Thyroid gland (tissue), 4 donors: ENCODE measurements around the gene EBNA1BP2. TPM values are rescaled to one million over a fixed set of nuclear protein-coding genes. Genes with fewer than 3 reads are reported as not detected.

Experiments used
- DNase-seq, 2 donors: peaks; one replicate each; pipeline ENCODE4 v3.0.0-alpha.2; 2019
- H3K27ac ChIP-seq, 3 donors: fragments of 200-600 bp; sonication (generic); 1 replicate in 2 of 3; 2 replicates in 1 of 3; pipeline ENCODE4 v1.5.1; 2016 to 2019; ENCODE audit warnings: mild to moderate bottlenecking in 1 of 3, moderate library complexity in 1 of 3
- H3K27me3 ChIP-seq: fragments of 200-600 bp; sonication (generic); one replicate; pipeline ENCODE4 v1.5.1; 2019
- H3K36me3 ChIP-seq, 2 donors: fragments of 200-600 bp; sonication (generic); one replicate each; pipeline ENCODE4 v1.5.1; 2016 to 2019
- H3K4me1 ChIP-seq, 2 donors: fragments of 200-600 bp; sonication (generic); one replicate each; pipeline ENCODE4 v1.5.1; 2017 to 2019
- H3K4me3 ChIP-seq, 3 donors: fragments of 200-600 bp; sonication (generic); replicated peaks in 1 of 3; 1 replicate in 2 of 3; 2 replicates in 1 of 3; pipeline ENCODE4 v1.5.1; 2016; ENCODE audit warnings: mild to moderate bottlenecking in 1 of 3
- H3K9me3 ChIP-seq: fragments of 200-600 bp; sonication (generic); one replicate; pipeline ENCODE4 v1.5.1; 2017
- CTCF ChIP-seq, 6 experiments: fragments of 200-600 bp in 3 of 6; fragments of 450-650 bp in 3 of 6; sonication (generic) in 3 of 6; IDR thresholded peaks; one replicate each; pipeline ENCODE4 v1.5.1; 2016 to 2019; ENCODE audit warnings: antibody characterized with exemption in 6 of 6, mild to moderate bottlenecking in 2 of 6, inconsistent platforms in 1 of 6, moderate library complexity in 1 of 6
- POLR2A ChIP-seq, 2 donors: fragments of 450-650 bp; IDR thresholded peaks; one replicate each; pipeline ENCODE4 v1.6.1; 2017; ENCODE audit warnings: antibody characterized with exemption in 2 of 2, mild to moderate bottlenecking in 2 of 2, moderate library complexity in 1 of 2
- WGBS, 2 donors: methylation state at CpG; one replicate each; pipeline ENCODE4 v1.1.5; 2017; 5-methylcytosine and 5-hydroxymethylcytosine counted together
- intact Hi-C: fragments of 100-400 bp; cut with DNase I; formaldehyde crosslinking; loops from one replicate; pipeline ENCODE4 v1.15.1; 2023
- total RNA-seq, 4 donors: library from RNA; depleted of rRNA; stranded (reverse); fragments of >200 nt; gene quantifications; one replicate each; pipeline ENCODE4 v1.2.3, GENCODE V29; 2016

Gene EBNA1BP2
- total RNA-seq, 4 donors from 2014 or later, result 37.1 to 67.6 (median 53.2) TPM

- intact Hi-C loops, result no loop called here
- Histone ChIP-seq H3K36me3 (no peaks in the 10 kb centered on the region), H3K4me1 (no peaks in the 10 kb centered on the region), H3K27me3 (no peaks in the 10 kb centered on the region), H3K4me3 (no peak overlapping the region), H3K27ac (no peak overlapping the region), H3K9me3 (no peaks in the 10 kb centered on the region)
- 94 to 95% methylated on average over 6 of the region's 6 CpGs for WGBS, 2 donors
- no peak for TF ChIP-seq CTCF (IDR thresholded peaks at IDR 0.05)
- no peak for DNase-seq
Observed at GRCh38 chr1:43153443-43153842, 18.6 kb downstream of the EBNA1BP2 start.

GRCh38 chr1:43152866-43153265, 19.2 kb downstream of the EBNA1BP2 start:
- DNase-seq, result no peak
- no peaks in the 10 kb centered on the region for H3K27me3 ChIP-seq

GRCh38 chr1:43149889-43150288, 22.2 kb downstream of the EBNA1BP2 start:
- H3K9me3 ChIP-seq, result no peaks in the 10 kb centered on the region
- H3K27ac ChIP-seq, result no peak overlapping the region
- no peak for DNase-seq
- intact Hi-C loops, result no loop called here
- H3K4me3 ChIP-seq, result no peak overlapping the region
- H3K36me3 ChIP-seq, result no peaks in the 10 kb centered on the region
- 81 to 83% methylated on average over 5 of the region's 5 CpGs for WGBS, 2 donors
- H3K27me3 ChIP-seq, result no peaks in the 10 kb centered on the region
- no peak for TF ChIP-seq POLR2A (IDR thresholded peaks at IDR 0.05)
- no peak for TF ChIP-seq CTCF (IDR thresholded peaks at IDR 0.05)
- H3K4me1 ChIP-seq, result peaks cover 0 to 4% of the 10 kb centered on the region in 2 donors

More at GRCh38 chr1:43152866-43153265, 19.2 kb downstream of the EBNA1BP2 start:
- 62 to 67% methylated on average over 4 of the region's 4 CpGs for WGBS, 2 donors
- Histone ChIP-seq H3K4me1 (peaks cover 0 to 2% of the 10 kb centered on the region in 2 donors), H3K36me3 (no peaks in the 10 kb centered on the region), H3K4me3 (no peak overlapping the region), H3K9me3 (no peaks in the 10 kb centered on the region), H3K27ac (no peak overlapping the region)
- TF ChIP-seq CTCF (IDR thresholded peaks at IDR 0.05), result no peak
- TF ChIP-seq POLR2A (IDR thresholded peaks at IDR 0.05), result no peak
- intact Hi-C loops, result no loop called here

- peak; percentile 69 to 83 for DNase-seq
- 6 to 9% methylated on average over 24 to 38 of the region's 47 CpGs for WGBS, 2 donors
- no peaks in the 10 kb centered on the region for H3K9me3 ChIP-seq
- H3K27ac ChIP-seq, result no peak overlapping the region
- peaks cover 0 to 4% of the 10 kb centered on the region in 2 donors for H3K4me1 ChIP-seq
- no peaks in the 10 kb centered on the region for H3K27me3 ChIP-seq
- no peak for TF ChIP-seq CTCF (IDR thresholded peaks at IDR 0.05)
- peak in 1 of 2 donors; percentile 4 for TF ChIP-seq POLR2A (IDR thresholded peaks at IDR 0.05)
- peak overlapping the region in 1 of 3 donors; percentile 2 for H3K4me3 ChIP-seq
- H3K36me3 ChIP-seq, result no peaks in the 10 kb centered on the region
- intact Hi-C loops, result no loop called here
Observed at GRCh38 chr1:43147625-43148327, 24.3 kb downstream of the EBNA1BP2 start.

GRCh38 chr1:43144237-43144636, 27.9 kb downstream of the EBNA1BP2 start:
- TF ChIP-seq POLR2A (IDR thresholded peaks at IDR 0.05) (no peak), CTCF (IDR thresholded peaks at IDR 0.05) (no peak)
- Histone ChIP-seq H3K27me3 (no peaks in the 10 kb centered on the region), H3K9me3 (no peaks in the 10 kb centered on the region), H3K4me1 (peaks cover 0 to 4% of the 10 kb centered on the region in 2 donors), H3K27ac (no peak overlapping the region), H3K36me3 (no peaks in the 10 kb centered on the region), H3K4me3 (no peak overlapping the region)
- DNase-seq, result no peak
- intact Hi-C loops, result no loop called here
